ENCODE data around the gene SOX18. TPM values are rescaled to one million over a fixed set of nuclear protein-coding genes. Genes with fewer than 3 reads are reported as not detected.

Gene SOX18
- total and polyA plus RNA-seq, 2 of the 13 experiments (the other 11 are each of a cell fraction or from before 2014, with no cell fraction given), result 1.6 to 1.9 TPM

DNA sequence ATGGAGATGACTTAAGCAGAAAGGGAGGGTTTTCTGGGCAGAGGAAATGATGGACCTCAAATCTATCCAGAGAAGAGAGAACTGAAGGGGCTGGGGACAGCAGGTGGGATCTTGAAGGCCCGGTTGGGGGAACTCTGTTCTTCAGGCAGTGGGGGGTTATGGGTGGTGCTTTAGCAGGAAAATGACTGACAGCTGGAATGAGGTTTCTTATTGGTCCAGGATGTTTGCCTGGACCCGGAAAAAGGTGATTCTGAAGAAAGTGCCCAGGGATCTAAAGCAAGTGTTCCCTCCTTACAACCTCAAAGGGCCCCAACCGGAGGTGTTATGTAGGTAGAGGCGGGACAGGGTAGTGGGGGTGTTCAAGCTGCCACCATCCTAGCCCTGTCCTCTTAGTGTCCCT lies 46.0 kb upstream of the SOX18 start:
- FAIRE-seq (no peak), DNase-seq (ENCODE audit: low spot score) (no peak), ATAC-seq (no peak)
- Histone ChIP-seq H3K79me2 (ENCODE audit: insufficient read depth, low read length) (no peaks in the 10 kb centered on the region), H3K36me3 (replicated peaks in 1 of 2; ENCODE audit: control insufficient read depth in 1 of 2, insufficient read depth in 2 of 2, low read length in 2 of 2) (no peaks in the 10 kb centered on the region), H3K27ac (ENCODE audit: extremely low read length, insufficient read depth, low read length) (no peak overlapping the region), H4K20me1 (ENCODE audit: insufficient read depth, low read length) (no peaks in the 10 kb centered on the region; the same call in 1 of the 2 replicates), H3K4me1 (ENCODE audit: insufficient read depth, low read length) (peaks cover 11% of the 10 kb centered on the region), H2AFZ (ENCODE audit: low read length) (no peak overlapping the region), H3K27me3 (ENCODE audit: control insufficient read depth in 1 of 2, insufficient read depth in 2 of 2, low read length in 2 of 2) (peaks cover 26 to 46% of the 10 kb centered on the region in 2 experiments), H3K9ac (ENCODE audit: insufficient read depth, low read depth, low read length) (no peak overlapping the region), H3K9me3 (ENCODE audit: low read length) (no peaks in the 10 kb centered on the region), H3K4me2 (ENCODE audit: low read depth, low read length) (no peak overlapping the region), H3K4me3 (replicated peaks in 1 of 3; ENCODE audit: insufficient read depth in 1 of 3, low read depth in 2 of 3, low read length in 3 of 3) (no peak overlapping the region)
- WGBS (ENCODE audit: low lambda C conversion rate), result 12% methylated on average over 4 of the region's 4 CpGs
- intact Hi-C loops (cut with micrococcal nuclease; ENCODE audit: unreplicated experiment), result no loop called here
- BruUV-seq (replicated peaks), result no TSS peak
- in situ Hi-C loops (cut with HindIII; ENCODE audit: extremely low pct_ligation_motif_present, low pct_unique_long_range_greater_than_20kb), result no loop called here
- CTCF ChIA-PET (ENCODE audit: low intra/inter-chr PET ratio, low total read pairs), result no interaction called here
- TF ChIP-seq, protein P1, sequence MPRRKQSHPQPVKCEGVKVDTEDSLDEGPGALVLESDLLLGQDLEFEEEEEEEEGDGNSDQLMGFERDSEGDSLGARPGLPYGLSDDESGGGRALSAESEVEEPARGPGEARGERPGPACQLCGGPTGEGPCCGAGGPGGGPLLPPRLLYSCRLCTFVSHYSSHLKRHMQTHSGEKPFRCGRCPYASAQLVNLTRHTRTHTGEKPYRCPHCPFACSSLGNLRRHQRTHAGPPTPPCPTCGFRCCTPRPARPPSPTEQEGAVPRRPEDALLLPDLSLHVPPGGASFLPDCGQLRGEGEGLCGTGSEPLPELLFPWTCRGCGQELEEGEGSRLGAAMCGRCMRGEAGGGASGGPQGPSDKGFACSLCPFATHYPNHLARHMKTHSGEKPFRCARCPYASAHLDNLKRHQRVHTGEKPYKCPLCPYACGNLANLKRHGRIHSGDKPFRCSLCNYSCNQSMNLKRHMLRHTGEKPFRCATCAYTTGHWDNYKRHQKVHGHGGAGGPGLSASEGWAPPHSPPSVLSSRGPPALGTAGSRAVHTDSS (CRISPR knock-in tag; conservative IDR thresholded peaks at IDR 0.05), result no peak
- TF ChIP-seq MBNL3 (CRISPR knock-in tag; conservative IDR thresholded peaks at IDR 0.05), result no peak
- TF ChIP-seq SMAD9 (CRISPR knock-in tag; IDR thresholded peaks at IDR 0.05), result no peak
- TF ChIP-seq, protein P2, sequence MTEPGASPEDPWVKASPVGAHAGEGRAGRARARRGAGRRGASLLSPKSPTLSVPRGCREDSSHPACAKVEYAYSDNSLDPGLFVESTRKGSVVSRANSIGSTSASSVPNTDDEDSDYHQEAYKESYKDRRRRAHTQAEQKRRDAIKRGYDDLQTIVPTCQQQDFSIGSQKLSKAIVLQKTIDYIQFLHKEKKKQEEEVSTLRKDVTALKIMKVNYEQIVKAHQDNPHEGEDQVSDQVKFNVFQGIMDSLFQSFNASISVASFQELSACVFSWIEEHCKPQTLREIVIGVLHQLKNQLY (CRISPR knock-in tag; IDR thresholded peaks at IDR 0.05), result no peak
- no peak for TF ChIP-seq DR1 (CRISPR knock-in tag; IDR thresholded peaks at IDR 0.05)
- no peak for TF ChIP-seq ZC3H13 (CRISPR knock-in tag; IDR thresholded peaks at IDR 0.05)
- TF ChIP-seq ZNF775 (CRISPR knock-in tag; IDR thresholded peaks at IDR 0.05; ENCODE audit: borderline replicate concordance), result no peak
- TF ChIP-seq, protein P3, sequence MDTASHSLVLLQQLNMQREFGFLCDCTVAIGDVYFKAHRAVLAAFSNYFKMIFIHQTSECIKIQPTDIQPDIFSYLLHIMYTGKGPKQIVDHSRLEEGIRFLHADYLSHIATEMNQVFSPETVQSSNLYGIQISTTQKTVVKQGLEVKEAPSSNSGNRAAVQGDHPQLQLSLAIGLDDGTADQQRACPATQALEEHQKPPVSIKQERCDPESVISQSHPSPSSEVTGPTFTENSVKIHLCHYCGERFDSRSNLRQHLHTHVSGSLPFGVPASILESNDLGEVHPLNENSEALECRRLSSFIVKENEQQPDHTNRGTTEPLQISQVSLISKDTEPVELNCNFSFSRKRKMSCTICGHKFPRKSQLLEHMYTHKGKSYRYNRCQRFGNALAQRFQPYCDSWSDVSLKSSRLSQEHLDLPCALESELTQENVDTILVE (CRISPR knock-in tag; IDR thresholded peaks at IDR 0.05), result no peak
- no peak for TF ChIP-seq SP5 (CRISPR knock-in tag; IDR thresholded peaks at IDR 0.05; ENCODE audit: borderline replicate concordance, low read depth)
- TF ChIP-seq ZNF292 (CRISPR knock-in tag; IDR thresholded peaks at IDR 0.05; ENCODE audit: borderline replicate concordance, low read depth), result no peak
- POLR2A ChIA-PET, result no interaction called here

All from HepG2 (cell line).